Memory B cell (primary cell): ENCODE data around the gene RASL12.
A peak's percentile ranks its signal among the peaks of the same experiment; 100 is the strongest.

Experiments used
- ATAC-seq: fragments of 150-1000 bp; cut with Tn5 transposase; 2 replicates; pipeline ENCODE4 v1.10.0; 2021; ENCODE audit warnings: low read depth, mild to moderate bottlenecking, moderate library complexity
- DNase-seq, 2 donors: peaks; one replicate each; pipeline ENCODE4 v3.0.0; 2022; ENCODE audit warnings: low spot score in 2 of 2
- H3K27ac Mint-ChIP-seq: one replicate; pipeline ENCODE4 v1.8.0; 2022; ENCODE audit warnings: mild to moderate bottlenecking, moderate library complexity, mixed read lengths
- H3K27me3 Mint-ChIP-seq: one replicate; pipeline ENCODE4 v1.8.0; 2022; ENCODE audit warnings: mixed read lengths
- H3K36me3 Mint-ChIP-seq: one replicate; pipeline ENCODE4 v1.8.0; 2022; ENCODE audit warnings: mild to moderate bottlenecking, mixed read lengths
- H3K4me1 Mint-ChIP-seq: one replicate; pipeline ENCODE4 v1.8.0; 2022; ENCODE audit warnings: mixed read lengths
- H3K4me3 Mint-ChIP-seq: one replicate; pipeline ENCODE4 v1.8.0; 2022; ENCODE audit warnings: mild to moderate bottlenecking, moderate library complexity, mixed read lengths
- H3K9me3 Mint-ChIP-seq: one replicate; pipeline ENCODE4 v1.8.0; 2022; ENCODE audit warnings: mixed read lengths

The RASL12 gene

DNA sequence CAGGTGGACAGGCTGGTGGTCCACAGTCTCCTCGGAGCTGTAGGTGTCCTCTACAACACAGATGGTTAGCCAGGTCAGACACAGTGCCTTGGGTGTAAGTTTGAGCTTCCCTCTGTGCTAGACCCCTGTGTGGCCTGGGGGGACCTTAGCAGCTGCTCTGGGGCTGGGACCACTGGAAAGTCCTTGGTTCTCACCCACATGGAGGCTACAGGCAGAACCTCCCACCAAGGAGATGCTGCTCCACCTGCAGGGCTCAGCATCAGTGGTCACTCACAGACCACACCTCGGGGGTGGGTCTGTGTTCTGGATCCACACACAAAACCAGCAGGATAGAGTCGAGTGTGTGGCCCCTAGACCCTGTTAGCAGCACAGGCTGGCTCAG is 8.4 kb downstream of the RASL12 start:
- no peak overlapping the region for H3K27ac Mint-ChIP-seq
- H3K9me3 Mint-ChIP-seq, result no peaks in the 10 kb centered on the region
- H3K4me1 Mint-ChIP-seq, result no peaks in the 10 kb centered on the region
- H3K27me3 Mint-ChIP-seq, result peaks cover 4% of the 10 kb centered on the region
- ATAC-seq, result no peak
- no peaks in the 10 kb centered on the region for H3K36me3 Mint-ChIP-seq
- no peak for DNase-seq
- no peak overlapping the region for H3K4me3 Mint-ChIP-seq

DNA sequence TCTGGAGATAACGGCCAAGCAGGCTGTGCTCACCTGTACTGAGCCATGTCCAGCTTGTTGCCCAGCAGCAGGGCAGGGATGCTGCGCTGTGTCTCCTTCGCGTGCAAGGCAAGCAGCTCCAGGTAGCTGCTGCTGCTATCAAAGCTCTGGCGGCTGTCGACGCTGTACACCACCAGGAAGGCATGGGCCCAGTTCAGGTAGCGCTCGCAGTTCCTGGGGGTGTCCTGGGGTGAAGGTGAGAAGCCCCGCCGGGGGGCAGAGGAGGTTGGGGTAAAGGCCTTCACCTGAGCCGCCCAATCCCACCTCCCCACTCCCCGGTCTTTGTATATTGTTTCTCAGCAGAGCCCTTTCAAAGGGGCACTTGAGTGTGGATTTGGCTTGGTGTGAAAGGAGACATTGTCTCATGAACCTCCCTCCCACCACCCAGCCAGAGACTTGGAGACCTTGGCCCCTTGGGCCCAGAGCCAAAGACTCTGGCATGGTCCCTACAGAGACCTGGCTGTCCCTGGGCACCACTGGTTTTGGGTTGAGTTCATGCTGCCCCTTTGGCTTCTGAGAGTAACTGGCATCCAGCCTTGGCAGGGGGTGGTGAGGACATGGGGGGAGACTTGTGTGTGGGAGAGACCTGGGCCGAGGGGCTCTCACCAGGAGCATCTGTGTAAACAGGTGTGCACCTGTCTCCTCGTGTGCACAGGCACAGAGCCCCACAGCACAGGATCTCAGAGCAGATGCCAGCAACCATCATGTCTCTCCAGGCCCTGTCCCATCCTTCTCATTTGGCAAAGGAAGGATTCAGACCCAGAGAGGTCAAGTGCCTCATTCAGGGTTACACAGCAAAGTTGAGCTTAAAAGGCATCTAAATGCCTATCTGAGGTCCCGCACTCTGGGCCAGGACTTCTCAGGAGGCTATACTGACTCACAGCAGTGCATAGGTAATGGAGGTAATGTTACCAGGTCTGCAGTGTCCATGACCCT is 9.1 kb downstream of the RASL12 start:
- no peak for ATAC-seq
- H3K27ac Mint-ChIP-seq, result no peak overlapping the region
- H3K4me1 Mint-ChIP-seq, result no peaks in the 10 kb centered on the region
- DNase-seq, result no peak
- peaks cover 4% of the 10 kb centered on the region for H3K27me3 Mint-ChIP-seq
- no peak overlapping the region for H3K4me3 Mint-ChIP-seq
- no peaks in the 10 kb centered on the region for H3K9me3 Mint-ChIP-seq
- no peaks in the 10 kb centered on the region for H3K36me3 Mint-ChIP-seq

DNA sequence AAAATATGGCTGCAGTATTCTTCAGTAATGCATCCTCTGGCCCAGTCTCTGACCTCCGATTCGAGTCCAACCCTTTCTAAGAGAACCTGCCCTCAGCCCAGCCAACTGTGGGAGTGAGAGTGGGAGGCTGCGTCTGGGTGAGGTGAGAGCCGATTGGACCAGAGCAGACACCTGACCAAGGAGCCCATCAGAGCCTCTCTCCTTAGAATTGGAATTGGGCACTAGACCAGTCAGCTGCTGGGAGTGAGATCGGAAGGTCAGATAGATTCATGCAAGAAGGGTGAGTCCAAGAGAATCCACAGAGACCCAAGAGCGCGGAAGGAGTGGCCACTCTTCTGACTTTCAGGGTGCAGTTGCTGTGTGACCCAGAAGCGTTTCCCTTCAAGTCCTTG is 10.2 kb downstream of the RASL12 start:
- no peaks in the 10 kb centered on the region for H3K9me3 Mint-ChIP-seq
- no peak for DNase-seq
- no peak overlapping the region for H3K27ac Mint-ChIP-seq
- peaks cover 2% of the 10 kb centered on the region for H3K27me3 Mint-ChIP-seq
- H3K4me1 Mint-ChIP-seq, result no peaks in the 10 kb centered on the region
- H3K36me3 Mint-ChIP-seq, result no peaks in the 10 kb centered on the region
- no peak overlapping the region for H3K4me3 Mint-ChIP-seq
- ATAC-seq, result no peak

DNA sequence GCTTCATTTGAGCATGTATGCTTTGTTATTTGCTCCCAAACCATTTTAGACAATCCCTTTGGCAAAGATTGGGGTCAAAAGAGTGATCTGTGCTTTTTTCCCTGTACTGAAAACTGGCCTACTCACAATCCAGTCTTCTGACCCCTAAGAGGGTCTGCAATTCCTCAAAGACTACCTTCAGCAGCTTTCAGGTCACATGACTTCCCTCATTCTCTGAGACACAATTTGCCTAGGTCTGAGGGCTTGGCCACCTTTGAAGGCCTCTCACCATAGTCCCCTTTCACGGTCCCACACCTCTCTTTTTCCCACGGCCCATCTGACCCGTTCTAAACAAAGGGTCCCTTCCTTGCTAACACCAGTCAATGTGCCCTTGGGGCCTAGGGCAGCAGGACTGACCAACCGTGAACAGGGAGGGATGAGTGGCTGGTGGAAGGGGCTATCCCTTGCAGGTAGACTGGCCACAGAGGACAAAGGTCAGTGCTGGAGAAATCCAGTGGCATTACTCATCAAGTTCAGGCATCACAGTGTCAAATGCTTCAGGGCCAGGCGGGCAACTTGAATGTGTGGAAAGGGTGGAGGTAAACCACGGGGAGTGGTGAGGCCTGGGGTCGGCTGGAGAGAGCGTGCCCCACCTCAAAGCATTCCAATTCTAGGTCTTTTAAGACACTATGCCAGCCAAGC is 10.8 kb downstream of the RASL12 start:
- H3K27me3 Mint-ChIP-seq, result peaks cover 2% of the 10 kb centered on the region
- no peaks in the 10 kb centered on the region for H3K36me3 Mint-ChIP-seq
- DNase-seq (no peak), ATAC-seq (no peak)
- H3K4me1 Mint-ChIP-seq, result no peaks in the 10 kb centered on the region
- H3K9me3 Mint-ChIP-seq, result no peaks in the 10 kb centered on the region
- no peak overlapping the region for H3K27ac Mint-ChIP-seq
- no peak overlapping the region for H3K4me3 Mint-ChIP-seq

DNA sequence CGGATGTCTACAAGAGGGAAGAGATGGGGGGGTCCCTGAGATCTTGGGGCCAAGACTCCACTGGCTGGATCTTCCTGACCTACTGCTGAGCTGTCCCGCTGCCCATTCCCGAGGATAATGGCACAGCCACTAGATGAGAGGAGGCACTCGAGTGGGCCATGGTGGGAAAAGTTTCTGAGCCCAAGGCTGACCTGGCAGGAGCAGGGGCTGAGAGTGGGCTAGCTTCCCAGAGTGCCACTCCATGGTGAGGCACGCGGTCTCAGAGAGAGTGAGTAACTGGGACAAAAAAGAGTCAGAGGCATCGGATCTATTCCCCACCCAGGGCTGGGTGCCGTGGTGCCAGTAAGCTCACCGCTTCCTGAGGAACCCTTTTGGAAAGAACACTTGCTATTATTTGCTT is 11.7 kb downstream of the RASL12 start:
- DNase-seq (no peak), ATAC-seq (no peak)
- no peak overlapping the region for H3K27ac Mint-ChIP-seq
- no peaks in the 10 kb centered on the region for H3K36me3 Mint-ChIP-seq
- H3K4me1 Mint-ChIP-seq, result no peaks in the 10 kb centered on the region
- peaks cover 2% of the 10 kb centered on the region for H3K27me3 Mint-ChIP-seq
- H3K4me3 Mint-ChIP-seq, result no peak overlapping the region
- H3K9me3 Mint-ChIP-seq, result no peaks in the 10 kb centered on the region

GRCh38 chr15:65055201-65055870 is 12.5 kb downstream of the RASL12 start:
- ATAC-seq, result no peak

GRCh38 chr15:65054333-65055200 is 13.2 kb downstream of the RASL12 start:
- Mint-ChIP-seq H3K4me1 (peaks cover 9% of the 10 kb centered on the region), H3K27ac (no peak overlapping the region), H3K27me3 (peaks cover 2% of the 10 kb centered on the region), H3K36me3 (no peaks in the 10 kb centered on the region), H3K4me3 (no peak overlapping the region), H3K9me3 (no peaks in the 10 kb centered on the region)
- DNase-seq (peak; percentile 49 to 59), ATAC-seq (peak; percentile 44)

More at GRCh38 chr15:65055201-65055870, 12.5 kb downstream of the RASL12 start:
- H3K36me3 Mint-ChIP-seq, result no peaks in the 10 kb centered on the region
- no peak for DNase-seq
- H3K27ac Mint-ChIP-seq, result no peak overlapping the region
- peaks cover 2% of the 10 kb centered on the region for H3K27me3 Mint-ChIP-seq
- H3K4me1 Mint-ChIP-seq, result peaks cover 1% of the 10 kb centered on the region
- H3K4me3 Mint-ChIP-seq, result no peak overlapping the region
- no peaks in the 10 kb centered on the region for H3K9me3 Mint-ChIP-seq

GRCh38 chr15:65052956-65053355 is 14.8 kb downstream of the RASL12 start:
- H3K27ac Mint-ChIP-seq, result no peak overlapping the region
- H3K4me1 Mint-ChIP-seq, result peaks cover 13% of the 10 kb centered on the region
- ATAC-seq, result no peak
- H3K36me3 Mint-ChIP-seq, result no peaks in the 10 kb centered on the region
- no peaks in the 10 kb centered on the region for H3K9me3 Mint-ChIP-seq
- no peak overlapping the region for H3K4me3 Mint-ChIP-seq
- H3K27me3 Mint-ChIP-seq, result peaks cover 2% of the 10 kb centered on the region
- DNase-seq, result no peak

- peaks cover 13% of the 10 kb centered on the region for H3K4me1 Mint-ChIP-seq
- H3K4me3 Mint-ChIP-seq, result no peak overlapping the region
- H3K9me3 Mint-ChIP-seq, result no peaks in the 10 kb centered on the region
- H3K36me3 Mint-ChIP-seq, result no peaks in the 10 kb centered on the region
- no peak for ATAC-seq
- no peak overlapping the region for H3K27ac Mint-ChIP-seq
- H3K27me3 Mint-ChIP-seq, result peaks cover 4% of the 10 kb centered on the region
- no peak for DNase-seq
These were observed 16.5 kb downstream of the RASL12 start for GRCh38 chr15:65051266-65051665.

GRCh38 chr15:65050270-65050669 is 17.5 kb downstream of the RASL12 start:
- H3K36me3 Mint-ChIP-seq, result no peaks in the 10 kb centered on the region
- H3K27me3 Mint-ChIP-seq, result peaks cover 1% of the 10 kb centered on the region
- peaks cover 13% of the 10 kb centered on the region for H3K4me1 Mint-ChIP-seq
- H3K4me3 Mint-ChIP-seq, result peak overlapping the region; percentile 79
- peak overlapping the region; percentile 48 for H3K27ac Mint-ChIP-seq
- ATAC-seq, result no peak
- DNase-seq, result no peak
- no peaks in the 10 kb centered on the region for H3K9me3 Mint-ChIP-seq

GRCh38 chr15:65049418-65049840 is 18.4 kb downstream of the RASL12 start:
- no peaks in the 10 kb centered on the region for H3K9me3 Mint-ChIP-seq
- DNase-seq, result peak; percentile 85 to 89
- H3K4me3 Mint-ChIP-seq, result peak overlapping the region; percentile 79
- no peaks in the 10 kb centered on the region for H3K36me3 Mint-ChIP-seq
- peak; percentile 99 for ATAC-seq
- H3K27me3 Mint-ChIP-seq, result peaks cover 1% of the 10 kb centered on the region
- H3K27ac Mint-ChIP-seq, result peak overlapping the region; percentile 48
- peaks cover 13% of the 10 kb centered on the region for H3K4me1 Mint-ChIP-seq

GRCh38 chr15:65048241-65048640 is 19.6 kb downstream of the RASL12 start:
- Mint-ChIP-seq H3K9me3 (no peaks in the 10 kb centered on the region), H3K27me3 (peaks cover 1% of the 10 kb centered on the region), H3K27ac (no peak overlapping the region), H3K4me1 (peaks cover 13% of the 10 kb centered on the region), H3K4me3 (no peak overlapping the region), H3K36me3 (no peaks in the 10 kb centered on the region)
- no peak for DNase-seq
- ATAC-seq, result no peak

DNA sequence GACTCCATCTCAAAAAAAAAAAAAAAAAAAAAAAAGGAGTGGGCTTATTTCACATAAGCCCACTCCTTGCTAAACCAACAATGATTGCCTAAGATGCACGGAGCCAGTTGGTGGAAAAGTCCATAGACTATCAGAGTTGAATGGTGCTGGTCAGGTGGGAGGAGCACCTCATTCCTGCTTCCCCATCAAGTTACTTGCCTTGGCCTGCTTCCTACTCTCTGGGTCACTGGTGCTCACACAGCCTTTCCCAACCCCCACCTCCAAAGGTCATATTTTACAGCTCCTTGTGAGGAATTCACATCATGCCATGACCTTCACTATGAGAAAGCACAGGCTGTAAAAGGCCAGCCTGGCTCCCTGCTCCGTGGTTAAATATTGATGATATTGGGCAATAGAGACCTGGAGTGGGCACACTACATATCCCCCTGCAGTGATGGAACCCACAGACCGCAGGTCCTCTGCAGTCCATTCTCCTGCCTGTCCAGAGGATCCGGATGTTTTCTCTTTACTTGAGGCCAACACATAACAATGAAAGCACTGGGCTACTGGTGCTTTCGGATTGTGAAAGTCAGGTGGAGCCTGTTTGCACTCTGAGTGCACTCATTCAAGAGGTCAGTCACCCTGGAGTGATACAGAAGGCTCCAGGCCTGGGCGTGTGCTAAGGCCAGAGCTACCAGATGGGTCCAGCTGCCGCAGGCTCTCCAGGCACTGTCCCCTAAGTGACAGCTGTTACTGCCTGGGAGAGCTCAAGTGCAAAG is 22.9 kb downstream of the RASL12 start, which contains the start of gene SLC51B:
Gene SLC51B, plus strand, starts transcription at position 664 of the 758 bp plus-strand sequence. CDS start 4,618 bp downstream, outside the sequence.
- no peaks in the 10 kb centered on the region for H3K9me3 Mint-ChIP-seq
- ATAC-seq, result no peak

More for the DNA sequence above, 22.9 kb downstream of the RASL12 start, which contains the start of gene SLC51B:
- Mint-ChIP-seq H3K27ac (no peak within 1 kb of the TSS), H3K4me1 (peaks cover 7% of the 10 kb centered on the region), H3K27me3 (peaks cover 4% of the 10 kb centered on the region), H3K4me3 (no peak within 1 kb of the TSS), H3K36me3 (no peaks in the 10 kb centered on the region)
- no peak for DNase-seq
